HG03558 (cell line): Measurements from ENCODE around the gene GALNT17.

ENCODE experiments used
- ATAC-seq: cut with Tn5 transposase; IDR thresholded peaks from one replicate; pipeline ENCODE4 v1.9.1; 2021; ENCODE audit warnings: moderate number of reproducible peaks; ENCODE audit not compliant: unreplicated experiment; ENCODE audit errors: extremely low read depth

GALNT17 gene

GRCh38 chr7:71132127-71132376 is at the start of gene GALNT17:
Gene GALNT17 (plus strand): TSS chr7:71132144.
- no peak for ATAC-seq

- ATAC-seq, result no peak
Measured at GRCh38 chr7:71095266-71095860, 36.6 kb upstream of the GALNT17 start.

GRCh38 chr7:71096351-71096750 is 35.6 kb upstream of the GALNT17 start:
- ATAC-seq, result no peak

GRCh38 chr7:71106226-71106625 is 25.7 kb upstream of the GALNT17 start:
- ATAC-seq, result no peak

GRCh38 chr7:71112436-71112835 is 19.5 kb upstream of the GALNT17 start:
- no peak for ATAC-seq

GRCh38 chr7:71120096-71120495 is 11.8 kb upstream of the GALNT17 start:
- no peak for ATAC-seq

- no peak for ATAC-seq
Measured at GRCh38 chr7:71129126-71129525, 2.8 kb upstream of the GALNT17 start.

- no peak for ATAC-seq
Measured at GRCh38 chr7:71130031-71130679, 1.8 kb upstream of the GALNT17 start.

GRCh38 chr7:71131256-71132126 is 453 bp upstream of the GALNT17 start:
- no peak for ATAC-seq

GRCh38 chr7:71132377-71133231 is 660 bp downstream of the GALNT17 start:
- ATAC-seq, result no peak

- no peak for ATAC-seq
Measured at GRCh38 chr7:71133232-71133622, 1.3 kb downstream of the GALNT17 start.

GRCh38 chr7:71133856-71134255 is 1.9 kb downstream of the GALNT17 start:
- no peak for ATAC-seq

- ATAC-seq, result no peak
Measured at GRCh38 chr7:71135116-71135515, 3.2 kb downstream of the GALNT17 start.

- no peak for ATAC-seq
Measured at GRCh38 chr7:71135663-71136062, 3.7 kb downstream of the GALNT17 start.

GRCh38 chr7:71137479-71137878 is 5.5 kb downstream of the GALNT17 start:
- no peak for ATAC-seq

GRCh38 chr7:71140264-71140663 is 8.3 kb downstream of the GALNT17 start:
- ATAC-seq, result no peak

GRCh38 chr7:71144963-71145362 is 13.0 kb downstream of the GALNT17 start:
- ATAC-seq, result no peak

GRCh38 chr7:71145906-71146901 is 14.3 kb downstream of the GALNT17 start:
- no peak for ATAC-seq

GRCh38 chr7:71148098-71148497 is 16.2 kb downstream of the GALNT17 start:
- no peak for ATAC-seq
